ENCODE data around the gene RASSF1.
A peak's percentile ranks its signal among the peaks of the same experiment; 100 is the strongest.
"Not testable (repeated sequence)": the region's sequence is repeated elsewhere in the genome, so short reads cannot be mapped to it uniquely, and the experiment has no call there.

RASSF1 gene

DNA sequence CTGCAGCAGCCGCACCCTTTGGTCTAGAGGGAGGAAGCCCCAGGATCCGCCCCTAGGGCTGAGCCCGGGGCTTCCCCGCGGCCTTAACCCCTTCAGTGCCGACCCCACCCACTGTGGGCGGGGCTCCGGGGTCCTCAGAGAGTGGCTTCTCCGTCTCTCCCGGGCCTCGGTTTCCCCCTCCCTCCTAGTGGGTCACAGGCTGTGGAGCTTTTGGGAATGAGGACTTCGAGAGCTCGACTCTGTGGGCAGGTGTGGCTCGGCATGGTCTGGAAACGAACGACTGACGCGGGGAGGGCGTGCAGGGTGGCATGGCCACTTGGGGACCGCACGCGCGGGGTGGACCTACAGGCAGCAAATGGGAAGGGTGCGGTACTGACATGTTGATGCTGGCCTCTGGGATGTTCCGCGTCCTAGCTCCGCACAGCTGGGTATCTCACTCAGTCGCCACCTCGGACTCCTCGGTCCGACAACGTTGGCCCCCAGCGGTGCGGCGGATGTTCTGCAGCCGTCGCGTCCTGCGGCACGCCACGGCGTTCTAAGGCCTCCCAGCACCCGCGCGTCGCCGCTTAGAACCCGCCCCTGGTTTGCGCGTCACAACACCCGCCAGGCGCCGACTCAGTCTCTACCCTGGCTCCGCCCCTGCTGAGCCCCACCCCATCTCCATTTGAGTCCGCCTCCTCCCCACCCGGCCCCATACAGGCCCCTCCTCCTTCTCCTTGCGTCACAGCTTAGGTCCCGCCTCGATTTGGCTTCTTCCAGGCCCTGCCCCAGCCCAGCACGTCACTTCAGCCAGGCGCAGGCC, 41.6 kb downstream of the RASSF1 start, which contains the start of the genes HYAL3 and NAA80:
TSS of gene HYAL3 (minus strand) at position 570 of the 802 bp plus-strand sequence. CDS start 3,803 bp downstream, outside the sequence.
TSS of gene NAA80 (minus strand) at position 570 of the 802 bp plus-strand sequence. CDS start 1,942 bp downstream, outside the sequence.
- DNase-seq, result peak; percentile 99

DNA sequence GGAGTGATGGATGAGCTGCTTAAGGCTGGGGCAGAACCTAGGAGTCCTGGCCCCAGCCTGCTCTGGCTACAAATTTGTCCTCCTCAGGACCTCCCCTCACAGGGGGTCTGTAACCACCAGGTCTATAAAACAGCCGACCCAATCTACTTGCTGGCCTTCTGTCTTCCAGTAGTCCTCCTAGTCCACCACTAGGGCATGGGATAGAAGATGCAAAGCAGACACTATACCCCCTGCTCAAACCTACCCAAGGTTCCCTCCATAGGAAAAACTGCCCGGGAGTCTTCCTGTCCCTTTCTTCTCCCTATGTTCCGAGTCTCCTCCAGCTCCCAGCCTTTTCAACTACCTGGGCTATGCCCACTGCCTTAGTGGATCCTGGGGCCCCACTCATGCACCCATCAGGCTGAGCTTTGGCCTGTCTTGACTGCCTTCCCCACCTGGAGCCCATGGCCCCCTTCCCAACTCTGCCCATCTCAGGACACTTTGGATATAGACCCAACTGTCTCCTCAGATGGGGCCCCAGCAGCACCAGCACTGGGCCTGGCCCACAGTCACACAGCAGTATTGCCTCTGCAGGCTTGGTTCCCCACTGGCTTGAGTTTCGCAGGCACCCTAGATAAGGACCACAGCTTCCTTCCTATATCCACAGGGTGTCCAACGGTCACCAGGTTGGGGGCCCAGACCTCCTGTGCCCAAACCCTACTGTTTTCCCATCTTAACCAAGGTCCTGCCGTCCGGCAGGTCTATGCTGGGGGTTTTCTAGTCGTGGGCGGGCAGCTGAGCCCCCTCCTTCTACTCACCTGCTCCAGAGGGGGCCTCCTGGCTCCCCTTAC, 42.5 kb downstream of the RASSF1 start:
- no peak for DNase-seq

DNA sequence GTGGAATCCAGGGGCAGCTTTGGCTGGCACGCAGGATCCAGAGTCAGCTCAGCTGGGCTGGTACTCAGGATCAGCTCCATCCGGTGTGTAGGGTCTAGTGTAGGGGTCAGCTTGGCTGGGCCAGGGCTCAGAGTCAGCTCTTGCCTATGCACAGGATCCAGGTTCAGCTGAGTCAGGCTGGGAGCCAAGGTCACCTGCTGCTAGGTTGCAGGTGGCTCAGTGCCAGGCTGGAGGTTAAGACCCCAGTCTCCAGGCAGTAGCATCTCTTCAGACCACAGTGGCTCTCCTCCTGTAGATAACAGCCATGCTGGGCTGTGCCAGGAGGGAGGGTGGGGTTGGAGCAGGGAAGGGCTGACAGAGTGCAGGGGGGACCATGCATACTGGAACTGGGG, 43.3 kb downstream of the RASSF1 start:
- DNase-seq, result no peak

- no peak for DNase-seq
Observed at GRCh38 chr3:50296721-50297383, 43.8 kb downstream of the RASSF1 start.

- no peak for DNase-seq
Observed at GRCh38 chr3:50295553-50296431, 44.8 kb downstream of the RASSF1 start.

DNA sequence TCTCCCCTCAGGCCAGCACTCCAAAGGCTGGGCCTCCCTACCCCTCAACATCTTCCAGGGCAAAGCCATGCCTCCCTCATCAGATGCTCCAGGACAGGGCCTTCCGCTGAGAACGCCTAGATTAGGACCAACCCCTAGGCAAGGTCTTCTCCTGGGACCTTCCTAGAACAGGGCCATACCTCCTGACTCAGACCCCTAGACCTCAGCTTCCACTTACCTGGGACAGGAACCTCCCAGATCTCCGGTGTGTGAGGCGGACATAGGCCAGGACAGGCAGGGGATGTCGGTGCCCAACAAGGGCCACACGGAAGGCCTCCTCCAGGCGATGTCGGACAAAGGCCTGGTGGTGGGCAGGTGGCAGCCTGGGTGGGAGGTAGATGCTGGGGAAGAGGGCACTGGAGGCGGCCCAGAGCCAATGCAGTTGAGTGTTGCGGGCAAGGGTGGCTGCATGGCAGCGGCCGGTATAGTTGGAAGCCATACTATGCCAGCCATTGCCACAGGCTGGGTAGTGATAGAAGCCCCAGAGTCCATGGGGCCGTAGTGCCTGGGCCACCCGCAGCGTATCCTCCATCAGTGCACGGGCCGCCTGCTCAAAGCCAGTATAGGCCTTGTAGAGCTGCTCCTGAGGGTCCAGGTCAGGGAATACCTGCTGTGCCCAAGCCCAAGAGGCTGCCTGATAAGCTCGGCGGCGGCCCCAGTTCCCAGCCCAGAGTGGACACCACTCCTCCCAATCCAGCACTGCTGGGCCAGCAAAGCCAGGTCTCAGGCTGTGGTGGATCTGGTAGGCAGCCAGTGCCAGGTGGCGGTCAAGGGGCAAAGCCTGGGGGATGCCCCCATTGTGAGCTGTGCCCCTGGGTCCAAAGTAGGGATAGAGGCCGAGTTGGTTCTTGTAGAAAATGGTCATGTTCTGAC, 45.9 kb downstream of the RASSF1 start:
- no peak for DNase-seq

DNA sequence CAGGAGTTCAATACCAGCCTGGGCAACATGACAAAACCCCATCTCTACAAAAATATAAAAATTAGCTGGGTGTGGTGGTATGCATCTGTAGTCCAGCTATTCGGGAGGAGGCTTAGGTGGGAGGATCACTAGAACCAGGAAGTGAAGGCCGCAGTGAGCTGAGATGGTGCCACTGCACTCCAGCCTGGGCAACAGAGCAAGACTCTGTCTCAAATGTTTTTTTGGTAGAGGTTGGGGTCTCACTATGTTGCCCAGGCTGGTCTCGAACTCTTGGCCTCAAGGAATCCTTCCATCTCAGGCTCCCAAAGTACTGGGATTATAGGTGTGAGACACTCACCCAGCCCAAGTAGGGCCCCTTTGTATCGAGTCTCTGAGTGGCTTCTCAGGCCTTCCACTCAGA, 46.5 kb downstream of the RASSF1 start:
- DNase-seq, result no peak

- DNase-seq, result no peak
Observed at GRCh38 chr3:50293079-50293801, 47.4 kb downstream of the RASSF1 start.

DNA sequence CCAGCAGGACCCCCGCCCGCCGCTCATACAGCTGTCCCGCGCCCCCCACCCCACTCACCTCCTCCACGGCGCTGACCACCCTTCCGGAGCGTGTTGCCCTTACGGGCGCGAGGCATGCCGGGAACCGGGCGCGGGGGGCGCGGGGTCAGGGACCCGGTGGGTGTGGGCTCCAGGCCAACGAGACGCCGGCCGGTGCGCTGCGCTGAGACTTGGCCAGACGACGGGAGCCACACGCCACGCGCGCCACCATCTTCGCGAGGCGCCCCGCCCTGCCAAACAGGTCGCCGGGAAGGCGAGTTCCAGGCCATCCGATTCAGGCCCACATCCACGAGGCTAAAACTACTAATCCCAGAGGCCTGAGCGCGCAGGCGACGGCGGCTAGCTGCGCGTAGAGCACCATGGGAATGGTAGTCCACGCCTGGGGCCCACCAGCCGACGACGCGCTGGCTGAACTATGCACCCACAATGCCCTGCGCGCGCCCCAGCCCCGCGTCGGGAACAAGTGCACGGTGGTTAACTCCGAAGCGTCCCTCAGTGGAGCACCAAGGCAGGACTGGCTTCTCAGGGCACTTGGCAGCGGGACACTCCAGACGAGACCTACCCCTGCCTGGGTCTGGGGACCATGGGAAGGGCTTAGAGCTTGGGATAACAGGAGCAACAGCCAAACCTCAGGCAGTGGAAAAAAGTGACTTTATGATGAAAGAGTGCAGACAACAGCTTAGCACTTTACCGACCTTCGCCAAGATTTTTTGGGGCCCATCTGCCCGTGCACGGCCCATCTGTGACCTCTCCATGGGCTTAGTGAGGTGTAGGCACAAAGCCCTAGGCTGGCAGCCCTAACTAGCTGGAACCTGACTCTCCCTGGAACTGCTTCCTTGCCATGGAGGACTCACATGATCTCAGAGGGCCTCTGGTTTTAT, 48.2 kb downstream of the RASSF1 start, which contains the start of gene IFRD2:
TSS of gene IFRD2 (minus strand) at position 271 of the 920 bp plus-strand sequence. CDS start at position 116, 155 bp downstream.
- peak; percentile 97 for DNase-seq

- DNase-seq, result no peak
Observed at GRCh38 chr3:50290161-50290641, 50.4 kb downstream of the RASSF1 start.

GRCh38 chr3:50289130-50289529, 51.5 kb downstream of the RASSF1 start:
- DNase-seq, result no peak

DNA sequence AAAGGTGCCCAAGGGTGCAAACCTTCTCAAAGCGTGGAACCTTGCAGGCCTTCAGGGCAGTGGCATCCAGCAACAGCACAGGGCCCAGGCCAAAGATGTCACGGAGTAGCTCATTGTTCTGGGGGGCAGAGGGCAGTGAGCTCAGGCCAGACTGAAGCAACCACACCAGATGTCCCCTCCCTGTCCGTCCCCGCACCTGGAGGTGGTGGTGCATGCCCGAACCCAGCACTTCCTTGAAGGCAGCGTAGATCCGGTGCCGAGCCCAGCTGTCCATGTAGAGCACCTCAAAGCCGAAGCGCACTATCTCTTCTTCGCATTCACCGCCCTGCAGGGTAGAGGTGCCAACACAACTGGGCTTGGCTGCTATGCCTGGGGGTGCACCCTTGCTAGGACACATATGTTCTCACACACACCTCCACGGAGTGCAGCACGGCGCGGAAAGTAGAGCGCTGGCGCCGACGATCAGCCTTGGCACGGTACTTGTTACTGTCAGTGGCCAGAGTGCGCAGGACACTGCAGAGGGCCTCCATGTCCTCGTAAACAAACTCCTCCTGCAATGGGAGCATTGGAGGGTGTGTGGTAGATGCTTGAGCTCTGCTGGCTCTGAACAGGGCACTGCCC, 52.1 kb downstream of the RASSF1 start:
- DNase-seq, result no peak

GRCh38 chr3:50287262-50287661, 53.4 kb downstream of the RASSF1 start:
- no peak for DNase-seq

DNA sequence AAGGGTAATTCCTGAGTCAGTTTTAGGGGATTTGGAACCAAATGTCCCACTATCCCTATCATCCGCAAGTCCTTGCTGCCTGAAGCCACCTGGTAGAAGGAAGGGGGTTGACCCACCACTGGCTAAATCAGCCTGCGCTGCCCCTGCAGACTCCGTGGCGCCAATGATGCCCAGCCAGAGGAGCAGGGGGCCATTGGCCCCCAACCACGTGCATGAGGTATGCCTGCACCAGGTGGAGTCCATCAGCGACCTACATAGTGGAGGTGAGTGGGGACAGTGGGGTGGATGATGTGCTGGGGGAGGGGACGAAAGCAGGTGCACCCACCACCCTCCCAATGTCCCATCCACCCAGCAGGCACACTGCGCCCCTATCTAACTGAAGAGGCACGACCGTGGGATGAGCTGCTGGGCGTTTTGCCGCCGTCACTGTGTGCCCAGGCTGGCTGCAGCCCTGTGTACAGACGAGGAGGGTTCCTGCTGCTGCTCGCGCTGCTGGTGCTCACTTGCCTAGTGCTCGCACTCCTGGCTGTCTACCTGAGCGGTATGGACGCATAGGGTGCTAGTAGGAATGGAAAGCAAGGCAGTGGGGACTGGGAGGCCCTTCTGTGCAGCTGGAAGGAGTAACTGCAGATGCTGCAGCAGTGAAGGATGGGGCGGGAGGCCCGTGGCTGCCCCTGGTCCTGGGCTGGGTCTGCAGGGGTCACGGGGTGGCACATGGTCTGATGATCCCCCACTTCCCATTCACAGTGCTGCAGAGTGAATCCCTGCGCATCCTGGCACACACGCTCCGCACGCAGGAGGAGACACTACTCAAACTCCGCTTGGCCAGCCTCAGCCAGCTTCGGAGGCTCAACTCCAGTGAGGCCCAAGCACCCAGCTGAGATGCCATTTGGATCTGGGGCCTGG, 54.1 kb downstream of the RASSF1 start:
- DNase-seq, result no peak

- not testable (repeated sequence) for DNase-seq
Observed at GRCh38 chr3:50284121-50284520, 56.5 kb downstream of the RASSF1 start.
